Activated CD8-positive, alpha-beta memory T cell treated with anti-CD3 and anti-CD28 coated beads, Interleukin-2, amount 50 U/mL, for 24 hours (primary cell): ENCODE results near the gene SLA2.
"Not testable (repeated sequence)": the region's sequence is repeated elsewhere in the genome, so short reads cannot be mapped to it uniquely, and the experiment has no call there.

ENCODE experiments used
- DNase-seq: peaks from one replicate; pipeline ENCODE4 v3.0.0-alpha.2; 2020; ENCODE audit errors: extremely low read depth

The SLA2 gene, protein sequence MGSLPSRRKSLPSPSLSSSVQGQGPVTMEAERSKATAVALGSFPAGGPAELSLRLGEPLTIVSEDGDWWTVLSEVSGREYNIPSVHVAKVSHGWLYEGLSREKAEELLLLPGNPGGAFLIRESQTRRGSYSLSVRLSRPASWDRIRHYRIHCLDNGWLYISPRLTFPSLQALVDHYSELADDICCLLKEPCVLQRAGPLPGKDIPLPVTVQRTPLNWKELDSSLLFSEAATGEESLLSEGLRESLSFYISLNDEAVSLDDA

DNA sequence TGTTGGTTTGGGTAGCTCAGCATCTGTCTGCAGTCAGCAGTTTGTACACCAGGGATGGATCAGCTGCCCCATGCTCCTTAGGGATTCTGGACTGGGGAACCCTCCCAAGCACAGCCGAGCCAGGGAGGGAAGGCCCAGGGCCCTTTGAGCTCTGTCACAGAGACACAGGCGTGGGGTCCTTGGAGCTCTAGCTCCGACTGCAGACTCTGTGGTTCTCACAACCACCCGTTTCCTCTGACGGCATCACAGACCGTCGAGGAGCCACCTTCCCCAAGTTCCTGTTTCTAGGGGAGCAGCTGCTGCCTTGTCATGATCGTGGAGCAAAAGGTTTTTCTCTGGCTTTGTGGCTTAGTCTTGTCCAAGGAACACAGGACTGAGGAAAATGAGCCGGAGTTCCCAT, at the start of gene SLA2:
Gene SLA2 (minus strand): TSS at position 199 of the 400 bp plus-strand sequence. CDS start 4,861 bp downstream, outside the sequence.
- DNase-seq, result peak; percentile 23

DNA sequence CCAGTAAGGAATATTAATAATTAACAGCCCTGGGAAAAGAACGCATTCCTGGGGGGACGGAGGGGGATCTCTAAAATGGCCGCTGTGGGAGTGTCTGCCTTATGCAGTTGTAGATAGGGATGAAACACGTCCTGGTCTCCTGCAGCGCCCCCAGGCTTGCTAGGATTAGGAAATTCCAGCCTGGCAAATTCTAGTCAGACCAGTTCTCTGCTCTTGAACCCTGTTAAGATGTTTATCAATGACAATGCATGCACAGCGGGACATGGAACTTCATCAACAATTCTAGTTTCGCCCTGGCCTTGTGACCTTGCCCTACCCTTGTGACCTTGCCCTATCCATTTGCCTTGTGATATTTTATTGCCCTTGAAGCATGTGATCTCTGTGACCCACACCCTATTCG, 49.5 kb upstream of the SLA2 start:
- not testable (repeated sequence) for DNase-seq

DNA sequence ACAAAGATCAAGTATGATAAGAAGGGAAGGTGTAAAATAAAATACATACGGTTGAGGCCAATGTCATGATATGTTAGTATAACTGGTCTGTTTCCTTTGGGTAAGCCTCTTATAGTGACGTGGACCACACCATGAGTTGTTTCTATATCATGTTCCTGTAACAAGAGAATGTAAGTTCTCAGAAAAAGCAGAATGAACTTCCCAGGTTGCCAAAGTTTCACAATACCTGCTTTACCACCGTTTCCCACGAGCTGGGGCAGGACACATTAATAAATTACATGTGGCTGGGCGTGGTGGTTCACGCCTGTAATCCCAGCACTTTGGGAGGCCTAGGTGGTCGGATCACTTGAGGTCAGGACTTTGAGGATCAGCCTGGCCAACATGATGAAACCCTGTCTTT, 42.6 kb upstream of the SLA2 start:
- DNase-seq, result no peak

DNA sequence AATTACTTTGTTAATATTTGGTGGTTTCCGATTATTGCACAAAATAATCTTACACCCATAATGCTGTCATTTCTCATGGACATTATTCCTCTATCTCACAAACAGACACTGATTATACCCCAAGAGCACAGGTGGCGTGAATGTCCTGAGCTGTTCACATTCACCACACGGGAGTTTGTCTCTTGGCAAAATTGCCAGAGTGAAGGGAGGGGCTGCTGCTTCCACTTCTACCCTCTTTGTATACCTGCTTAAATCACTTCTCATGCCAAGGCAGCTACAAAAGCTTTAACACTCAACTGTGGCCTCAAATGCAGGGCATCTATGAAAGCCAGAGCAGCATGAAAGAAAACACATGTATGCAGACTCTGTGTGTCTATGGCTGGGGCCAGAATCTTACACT, 41.9 kb upstream of the SLA2 start:
- no peak for DNase-seq

DNA sequence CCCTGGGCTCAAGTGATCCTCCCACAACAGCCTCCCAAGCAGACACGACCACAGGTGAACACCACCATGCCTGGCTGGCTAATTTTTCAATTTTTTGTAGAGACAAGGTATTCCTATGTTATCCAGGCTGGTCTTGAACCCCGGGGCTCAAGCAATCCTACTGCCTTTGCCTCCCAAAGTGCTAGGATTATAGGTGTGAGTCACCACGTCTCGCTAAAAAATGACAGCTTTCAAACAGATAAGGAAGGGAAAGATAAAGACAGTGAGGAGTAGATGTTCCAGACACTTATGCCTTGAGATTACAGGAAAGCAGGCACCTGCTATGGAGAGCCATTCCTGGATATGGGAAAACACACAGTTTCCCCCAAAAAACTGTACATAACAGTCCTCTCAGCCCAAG, 40.9 kb upstream of the SLA2 start:
- no peak for DNase-seq

DNA sequence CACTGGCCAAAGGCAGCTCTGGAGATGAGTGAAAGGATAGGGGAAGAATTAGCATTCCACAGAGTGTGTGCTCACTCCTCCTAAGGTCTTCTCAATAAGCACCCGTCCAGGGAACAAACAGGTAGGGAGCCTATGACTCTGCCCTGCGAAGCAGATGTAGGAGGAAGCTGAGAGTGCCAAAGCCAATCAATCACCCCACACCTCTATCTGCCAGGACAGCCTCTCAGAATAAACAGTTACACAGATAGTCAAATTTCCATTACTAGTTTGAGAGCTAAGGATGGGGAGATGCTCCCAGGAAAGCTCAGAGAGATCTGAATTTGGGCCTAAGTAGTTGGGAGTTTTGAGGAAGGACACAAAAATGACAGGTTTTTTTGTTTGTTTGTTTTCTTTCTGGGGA, 40.5 kb upstream of the SLA2 start:
- no peak for DNase-seq

DNA sequence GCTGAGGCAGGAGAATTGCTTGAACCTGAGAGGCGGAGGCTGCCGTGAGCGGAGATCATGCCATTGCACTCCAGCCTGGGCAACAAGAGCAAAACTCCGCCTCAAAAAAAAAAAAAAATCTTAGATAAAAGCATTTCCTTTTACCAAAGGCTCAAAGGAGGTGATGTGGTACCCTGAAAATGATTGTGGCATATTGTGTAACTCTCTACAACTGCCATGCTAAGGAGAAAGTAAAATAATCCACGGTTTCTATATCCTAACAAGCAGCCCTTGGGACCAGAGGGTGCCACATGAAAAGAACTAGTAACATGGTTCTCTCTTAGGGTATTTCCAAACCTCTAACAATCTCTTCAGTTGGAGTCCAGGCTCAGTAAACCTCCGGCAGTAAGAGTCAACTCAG, 38.8 kb upstream of the SLA2 start:
- DNase-seq, result no peak

DNA sequence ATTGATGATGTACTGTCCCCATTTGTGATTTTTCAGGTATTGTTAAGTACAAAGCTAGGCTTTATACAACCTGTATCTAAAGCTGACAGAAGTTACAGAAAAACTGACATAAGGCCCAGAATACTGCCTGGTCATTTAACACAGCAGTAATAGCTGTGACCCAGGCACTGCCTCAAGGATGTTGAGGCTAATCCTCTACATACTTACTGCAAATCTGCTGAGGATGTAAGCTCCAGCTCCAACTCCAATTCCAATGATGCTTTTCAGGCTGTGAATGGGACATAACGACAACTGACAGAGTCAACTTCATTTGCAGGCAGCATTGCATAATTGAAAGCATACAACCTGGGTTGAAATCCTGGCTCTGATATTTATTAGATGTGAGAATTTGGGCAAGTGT, 36.3 kb upstream of the SLA2 start:
- DNase-seq, result no peak

DNA sequence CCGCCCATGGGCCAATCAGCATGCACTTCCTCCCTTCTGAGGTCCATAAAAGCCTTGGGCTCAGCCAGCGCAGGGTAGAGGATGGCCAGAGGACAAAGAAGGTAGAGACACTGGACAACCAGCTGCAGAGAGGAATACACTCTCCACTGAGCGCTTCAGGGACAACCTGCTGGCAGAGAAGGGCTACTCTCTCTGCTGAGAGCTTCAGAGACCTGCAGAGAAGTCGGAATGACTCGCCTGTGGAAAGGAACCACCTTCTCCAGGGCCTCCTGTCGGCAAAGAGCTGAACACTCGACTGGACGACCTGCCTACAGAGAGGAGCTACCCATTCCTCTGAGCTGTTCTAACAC, 31.4 kb upstream of the SLA2 start:
- no peak for DNase-seq

DNA sequence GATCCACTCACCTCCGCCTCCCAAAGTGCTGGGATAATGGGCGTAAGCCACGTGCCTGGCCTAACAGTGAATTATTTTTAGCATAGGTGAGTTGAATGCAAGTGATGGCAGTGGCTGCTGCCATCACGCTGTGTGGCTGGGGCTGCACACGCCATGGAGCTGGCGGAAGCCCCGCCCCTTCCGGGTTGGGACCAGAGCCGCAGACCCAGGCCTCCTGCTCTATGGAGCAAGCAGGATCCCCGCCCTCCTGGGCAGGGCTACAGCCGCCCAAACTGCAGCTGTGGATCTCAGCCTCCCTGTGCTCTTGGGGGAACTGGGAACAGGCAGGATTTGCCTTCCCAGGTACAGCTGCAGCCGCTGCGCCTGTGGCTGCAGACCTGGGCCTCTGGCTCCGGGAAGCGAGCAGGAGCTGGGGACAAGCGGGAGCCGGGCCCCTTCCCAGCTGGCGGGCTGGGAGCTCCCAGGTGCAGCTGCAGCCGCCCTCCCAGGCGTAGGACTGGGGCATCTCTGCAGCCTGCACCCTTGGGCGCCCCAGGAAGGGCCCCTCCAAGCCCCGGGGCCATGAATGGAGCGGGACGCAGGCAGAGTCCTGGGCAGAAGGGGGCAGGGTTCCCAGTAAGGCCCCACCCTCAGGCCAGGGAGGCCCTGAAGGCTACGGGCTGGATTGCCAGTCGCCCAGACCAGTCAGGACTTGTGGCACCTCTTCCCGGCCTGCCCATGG, 30.9 kb upstream of the SLA2 start:
- DNase-seq, result no peak

DNA sequence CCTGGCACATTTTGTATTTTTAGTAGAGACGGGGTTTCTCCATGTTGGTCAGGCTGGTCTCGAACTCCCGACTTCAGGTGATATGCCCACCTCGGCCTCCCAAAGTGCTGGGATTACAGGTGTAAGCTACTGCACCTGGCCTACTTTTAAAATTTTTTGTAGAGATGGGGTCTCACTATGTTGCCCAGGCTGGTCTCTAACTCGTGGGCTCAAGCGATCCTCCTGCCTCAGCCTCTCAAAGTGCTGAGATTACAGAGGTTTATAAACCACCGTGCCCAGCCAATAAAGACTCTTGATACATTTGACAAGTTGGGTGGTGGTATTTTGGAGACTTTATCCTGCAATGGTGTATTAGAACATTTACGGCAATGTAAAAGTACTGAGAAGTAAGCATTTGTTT, 29.5 kb upstream of the SLA2 start:
- DNase-seq, result not testable (repeated sequence)

DNA sequence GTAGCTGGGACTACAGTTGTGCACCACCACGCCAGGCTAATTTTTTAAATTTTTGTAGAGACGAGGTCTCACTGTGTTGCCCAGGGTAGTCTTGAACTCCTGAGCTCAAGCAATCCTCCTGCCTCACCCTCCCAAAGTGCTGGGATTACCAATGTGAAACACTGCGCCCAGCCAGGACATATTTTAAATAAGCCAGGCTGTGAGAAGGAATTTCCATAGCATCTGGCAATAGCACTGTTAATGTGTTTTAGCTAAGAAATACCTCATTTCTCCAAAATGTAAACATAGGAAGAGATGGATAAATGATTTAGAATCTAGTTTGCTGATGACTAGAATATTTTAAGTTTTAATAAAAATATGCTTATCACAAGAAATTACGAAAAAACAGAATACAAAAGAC, 27.0 kb upstream of the SLA2 start:
- DNase-seq, result no peak

DNA sequence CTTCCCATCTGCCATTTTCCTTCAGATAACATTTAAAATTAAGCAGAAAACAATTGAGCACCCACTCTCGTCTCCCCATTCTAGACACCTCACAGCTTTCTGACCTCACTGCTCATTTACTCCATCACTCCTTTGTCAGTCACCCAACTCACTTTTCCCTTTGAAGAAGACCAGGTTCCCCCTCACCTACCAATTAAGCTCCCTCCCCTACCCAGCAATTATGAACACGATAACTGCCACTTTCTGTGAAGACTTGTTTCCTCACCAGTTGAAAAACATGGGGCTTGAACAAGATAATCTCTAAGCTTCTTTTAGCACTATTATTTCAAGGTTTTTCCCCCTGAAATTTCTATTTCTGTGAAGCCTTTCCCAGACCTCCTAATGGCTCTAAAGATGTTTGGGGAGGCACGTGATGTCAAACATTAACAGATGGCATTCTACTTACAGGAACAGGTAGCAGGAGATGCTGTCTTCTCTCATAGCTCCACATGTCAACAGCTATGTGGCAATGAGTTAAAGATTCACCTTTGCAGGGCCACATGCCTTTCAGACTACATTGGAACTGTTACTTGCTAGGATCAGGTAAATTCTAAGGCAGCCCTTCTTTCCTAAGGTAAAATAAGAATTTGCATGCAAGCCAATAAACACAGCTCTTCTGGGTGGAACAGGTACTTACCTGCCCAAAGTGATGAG, 24.8 kb upstream of the SLA2 start:
- DNase-seq, result no peak

DNA sequence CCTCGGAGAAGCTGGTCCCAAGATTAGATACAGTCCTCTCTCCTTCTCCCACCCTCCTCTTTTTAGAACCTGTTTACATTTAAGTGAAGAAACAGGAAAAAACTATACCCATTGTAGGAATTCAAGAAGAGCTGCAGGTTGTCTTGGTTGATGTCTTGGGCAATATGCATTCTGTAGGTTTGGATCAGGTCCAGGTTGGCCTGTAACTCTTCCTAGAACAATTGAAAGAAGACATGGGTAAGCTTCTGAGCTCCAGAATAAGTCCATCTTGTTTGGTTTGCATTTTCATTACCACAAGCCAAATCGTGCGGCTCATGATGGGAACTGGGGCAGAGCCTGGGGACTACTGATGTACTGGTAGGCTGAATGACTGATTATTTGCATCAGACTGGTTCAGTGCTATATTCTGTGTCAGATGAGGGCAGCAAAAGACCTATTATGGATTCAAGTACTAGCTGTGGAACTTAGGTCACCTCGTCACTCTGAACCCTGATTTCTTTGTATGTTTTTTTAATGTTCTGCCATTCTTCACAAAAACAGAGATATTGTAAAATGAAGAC, 20.3 kb upstream of the SLA2 start:
- DNase-seq, result no peak

DNA sequence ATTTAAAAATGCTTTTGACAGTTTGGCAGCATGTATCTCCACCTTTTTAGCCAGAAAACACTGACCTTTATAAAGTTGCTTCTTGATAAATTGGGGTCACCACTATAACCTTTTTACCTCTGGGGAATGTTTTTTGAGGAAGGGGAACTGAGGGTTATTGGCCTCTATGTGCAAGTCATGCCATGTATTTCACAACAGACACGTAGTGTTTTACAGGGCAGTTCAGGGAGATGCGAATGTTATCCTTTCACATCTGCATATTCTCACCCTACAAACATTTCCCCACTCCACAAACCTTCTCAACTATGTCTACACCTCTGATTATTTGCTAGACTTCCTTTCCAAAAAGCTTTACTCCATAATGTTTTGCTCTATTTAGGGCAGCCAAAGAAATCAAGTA, 17.0 kb upstream of the SLA2 start:
- no peak for DNase-seq

DNA sequence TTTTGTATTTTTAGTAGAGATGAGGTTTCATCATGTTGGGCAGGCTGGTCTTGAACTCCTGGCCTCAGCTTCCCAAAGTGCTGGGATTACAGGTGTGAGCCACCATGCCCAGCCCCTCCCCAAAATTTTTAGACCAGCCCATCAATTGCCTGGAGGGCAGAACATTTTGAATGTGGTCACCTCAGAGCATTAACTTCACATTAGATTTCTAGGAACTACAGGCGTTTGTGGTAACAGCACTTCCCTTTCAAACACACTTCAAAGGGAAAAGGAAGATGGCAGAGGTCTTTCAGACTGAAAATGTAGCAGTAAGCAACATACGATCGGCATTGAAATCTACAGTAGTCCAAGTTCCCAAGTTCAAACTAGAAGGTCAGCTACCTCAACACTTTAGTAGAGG, 12.3 kb upstream of the SLA2 start:
- DNase-seq, result no peak

DNA sequence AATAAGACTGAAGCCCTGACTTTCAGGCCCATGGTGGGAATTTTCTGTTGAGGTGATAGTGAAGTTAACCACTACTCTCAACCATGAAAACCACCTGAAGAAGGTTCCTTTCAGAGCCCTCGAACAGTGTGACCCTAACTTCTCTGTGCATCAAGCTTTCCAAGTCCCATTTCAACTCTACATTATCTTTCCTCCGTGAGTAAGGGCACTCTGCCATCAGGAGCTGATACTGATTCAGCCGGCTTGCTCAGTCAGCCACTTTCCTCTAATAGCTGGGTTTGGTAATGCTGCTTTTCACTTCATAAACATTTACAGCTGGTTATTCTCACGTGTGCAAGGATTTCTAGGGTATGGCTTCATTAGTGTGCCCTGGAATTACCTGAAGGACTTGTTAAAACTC, 10.7 kb upstream of the SLA2 start:
- no peak for DNase-seq

DNA sequence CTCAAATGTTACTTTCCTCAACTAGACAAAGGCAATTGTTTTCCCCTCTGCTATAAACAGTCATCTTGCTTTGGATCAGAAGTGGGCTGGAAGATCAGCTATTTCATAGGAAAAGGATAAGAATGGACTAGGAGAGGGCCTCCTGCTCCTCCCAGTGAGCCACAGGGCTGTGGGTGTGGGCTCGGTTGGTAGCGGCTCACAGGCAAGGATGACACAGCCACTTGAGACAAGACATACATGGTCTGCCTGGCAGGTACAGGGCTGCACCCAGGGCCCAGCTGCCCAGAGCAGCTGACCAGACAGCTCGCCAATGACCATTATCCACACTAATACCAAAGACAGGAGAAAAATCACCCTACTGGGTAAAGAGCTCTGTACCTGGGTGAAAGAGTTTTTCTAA, 9.0 kb upstream of the SLA2 start:
- DNase-seq, result no peak

DNA sequence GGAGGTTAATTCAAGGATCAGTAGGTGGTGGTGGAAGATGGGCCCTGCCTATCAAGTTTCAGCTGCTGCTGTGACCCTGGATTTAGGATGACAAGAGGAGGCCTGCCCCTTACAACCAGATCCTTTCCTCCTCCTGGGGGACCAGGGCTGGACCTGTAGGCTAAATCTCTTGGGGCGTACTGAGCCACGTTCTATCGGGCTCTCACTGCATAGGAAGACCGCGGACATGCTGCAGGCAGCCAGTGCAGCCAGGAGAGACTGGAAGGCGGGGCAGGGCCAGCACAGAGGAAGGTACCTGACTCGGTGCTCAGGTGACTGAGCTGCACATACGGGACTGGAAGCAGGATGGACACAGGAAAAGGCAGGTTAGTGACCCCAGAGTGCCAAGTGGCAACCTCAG, 8.5 kb upstream of the SLA2 start:
- DNase-seq, result no peak

DNA sequence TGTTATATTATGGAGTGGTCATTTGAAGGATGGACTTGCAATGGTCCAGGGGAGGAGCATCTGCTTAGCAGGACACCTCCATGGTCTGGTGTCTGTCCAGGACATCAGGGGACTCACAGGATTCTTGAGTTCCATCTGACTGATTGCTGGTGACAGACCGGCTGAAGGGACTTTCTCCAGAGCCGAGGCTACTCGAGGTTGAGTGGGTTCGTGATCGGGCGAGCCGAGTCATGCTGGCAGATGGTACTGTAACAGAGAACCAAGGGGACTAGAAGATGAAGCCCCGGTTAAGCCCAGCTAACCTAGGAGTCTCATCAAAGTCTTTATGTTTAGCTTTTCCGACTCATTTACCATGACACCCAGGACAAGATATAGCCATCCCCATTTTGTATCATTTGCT, 7.5 kb upstream of the SLA2 start:
- no peak for DNase-seq

DNA sequence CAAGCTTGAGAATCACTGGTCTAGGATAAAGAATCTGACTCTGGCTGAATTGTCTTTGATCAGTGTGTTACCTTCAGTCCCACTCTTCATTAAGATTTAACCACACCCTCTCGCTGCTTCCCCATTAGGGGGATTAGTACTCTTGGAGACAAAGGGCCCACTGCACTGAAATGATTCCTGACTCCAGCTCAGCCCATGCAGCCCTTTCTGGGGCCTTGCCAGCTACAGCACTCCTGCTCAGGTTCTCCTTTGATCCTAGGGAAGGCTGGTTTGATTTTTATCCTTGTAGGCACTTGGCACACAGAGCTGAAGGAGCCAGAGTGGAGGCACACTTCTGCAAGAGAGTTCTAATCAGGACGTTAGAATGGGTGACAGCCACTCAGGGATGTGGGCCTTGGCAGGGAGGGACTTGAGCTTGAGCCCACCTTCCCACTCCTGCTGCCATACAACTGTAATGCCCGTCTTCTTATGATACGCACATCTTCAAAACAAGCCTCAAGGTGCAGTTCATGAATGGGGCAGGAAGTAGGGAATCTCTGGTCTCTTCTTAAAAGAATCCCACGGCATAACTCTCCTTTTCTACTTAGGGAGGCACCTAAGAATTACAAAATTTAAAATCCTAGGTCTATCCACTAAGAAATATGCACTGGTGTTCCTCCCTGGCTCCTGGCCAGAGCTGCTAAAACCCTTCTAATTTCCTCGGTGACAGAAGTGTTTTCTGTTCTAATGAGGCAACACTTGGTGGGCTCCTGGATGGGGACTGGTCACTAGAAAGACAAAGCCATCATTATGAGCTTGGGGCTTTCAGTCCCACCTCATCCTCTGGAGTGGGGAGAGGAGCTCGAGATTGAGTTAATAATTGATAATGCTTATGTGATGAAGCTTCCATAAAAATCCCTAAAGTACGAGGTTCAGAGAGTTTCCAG, 1.5 kb upstream of the SLA2 start:
- DNase-seq, result no peak

DNA sequence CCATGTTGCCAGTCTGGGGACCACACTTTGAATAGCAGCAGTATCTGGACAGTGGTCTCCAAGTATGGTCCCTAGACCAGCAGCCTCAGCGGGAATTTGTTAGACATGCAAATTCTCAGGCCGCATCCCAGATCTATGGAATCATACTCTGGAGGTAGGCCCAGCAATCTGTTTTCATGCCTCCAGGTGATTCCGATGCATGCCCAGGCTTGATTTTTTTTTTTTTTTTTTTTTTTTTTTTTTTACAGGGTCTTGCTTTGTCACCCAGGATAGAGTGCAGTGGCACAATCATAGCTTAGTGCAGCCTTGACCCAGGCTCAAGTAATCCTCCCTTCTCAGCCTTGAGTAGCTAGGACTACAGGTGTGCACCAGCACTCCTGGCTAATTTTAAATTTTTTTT, 682 bp upstream of the SLA2 start:
- no peak for DNase-seq
